HEK293 (cell line): ENCODE results near the gene TLNRD1.

Source experiments
- CTCF ChIA-PET: fragments of 350-600 bp; formaldehyde crosslinking; extraction: SDS; loops from one replicate; lab custom pipeline; 2021; ENCODE audit warnings: antibody characterized with exemption; lab: Yijun Ruan, JAX
- POLR2A ChIA-PET: fragments of 300-600 bp; formaldehyde crosslinking; extraction: SDS; loops from one replicate; lab custom pipeline; 2020; ENCODE audit warnings: antibody characterized with exemption, inconsistent platforms; lab: Yijun Ruan, JAX
- H3K27ac ChIP-seq: fragments of 200-500 bp; sonication (Bioruptor generic); 2 replicates; pipeline ENCODE4 v1.5.1; 2014; ENCODE audit warnings: low read depth, low read length, control low read depth, inconsistent platforms; ENCODE audit errors: extremely low read depth
- H3K36me3 ChIP-seq, 2 experiments: fragments of 200-500 bp in 1 of 2; sonication (Bioruptor generic) in 1 of 2; 1 replicate in 1 of 2; 2 replicates in 1 of 2; pipeline ENCODE4 v1.5.1; 2014 to 2017; ENCODE audit warnings: inconsistent platforms in 2 of 2, low read length in 2 of 2; ENCODE audit not compliant: control insufficient read depth in 2 of 2, insufficient read depth in 1 of 2
- H3K4me1 ChIP-seq: fragments of 200-500 bp; sonication (Bioruptor generic); 2 replicates; pipeline ENCODE4 v1.5.1; 2014; ENCODE audit warnings: mild to moderate bottlenecking, low read length, inconsistent platforms; ENCODE audit not compliant: control insufficient read depth, insufficient read depth
- H3K4me3 ChIP-seq: 2 replicates; pipeline ENCODE4 v1.5.1; 2011; ENCODE audit warnings: low read depth, mild to moderate bottlenecking, control low read depth, low read length, moderate library complexity
- H3K9me3 ChIP-seq: fragments of 200-500 bp; sonication (Bioruptor generic); 2 replicates; pipeline ENCODE4 v1.5.1; 2014; ENCODE audit warnings: low read depth, low read length, inconsistent platforms; ENCODE audit not compliant: control insufficient read depth, insufficient read depth
- BCL6B ChIP-seq: fragments of 450-650 bp; formaldehyde crosslinking; IDR thresholded peaks from 2 replicates; pipeline ENCODE4 v1.5.1; 2017; ENCODE audit warnings: missing biosample characterization, missing genetic modification characterization
- GLIS1 ChIP-seq: fragments of 450-650 bp; formaldehyde crosslinking; IDR thresholded peaks from 2 replicates; pipeline ENCODE4 v1.5.1; 2016; ENCODE audit warnings: missing biosample characterization, missing genetic modification characterization
- KLF1 ChIP-seq: fragments of 450-650 bp; formaldehyde crosslinking; IDR thresholded peaks from 2 replicates; pipeline ENCODE4 v1.5.1; 2016; ENCODE audit warnings: missing biosample characterization, missing genetic modification characterization
- KLF16 ChIP-seq: fragments of 450-650 bp; formaldehyde crosslinking; IDR thresholded peaks from 2 replicates; pipeline ENCODE4 v1.5.1; 2017; ENCODE audit warnings: missing biosample characterization, missing genetic modification characterization
- KLF17 ChIP-seq: fragments of 450-650 bp; formaldehyde crosslinking; IDR thresholded peaks from 2 replicates; pipeline ENCODE4 v1.5.1; 2016; ENCODE audit warnings: missing biosample characterization, missing genetic modification characterization
- PRDM10 ChIP-seq: fragments of 450-650 bp; formaldehyde crosslinking; IDR thresholded peaks from 2 replicates; pipeline ENCODE4 v1.5.1; 2016; ENCODE audit warnings: missing biosample characterization, missing genetic modification characterization
- SCRT2 ChIP-seq: fragments of 450-650 bp; formaldehyde crosslinking; IDR thresholded peaks from 2 replicates; pipeline ENCODE4 v1.5.1; 2016; ENCODE audit warnings: missing biosample characterization, missing genetic modification characterization
- ZBTB49 ChIP-seq: fragments of 450-650 bp; formaldehyde crosslinking; IDR thresholded peaks from 2 replicates; pipeline ENCODE4 v1.5.1; 2016; ENCODE audit warnings: missing biosample characterization, missing genetic modification characterization, low read depth
- ZBTB7A ChIP-seq: fragments of 450-650 bp; formaldehyde crosslinking; IDR thresholded peaks from 2 replicates; pipeline ENCODE4 v1.5.1; 2016; ENCODE audit warnings: low read depth, missing biosample characterization, missing genetic modification characterization
- ZFP69B ChIP-seq: fragments of 450-650 bp; formaldehyde crosslinking; IDR thresholded peaks from 2 replicates; pipeline ENCODE4 v1.5.1; 2016; ENCODE audit warnings: missing biosample characterization, missing genetic modification characterization
- ZNF248 ChIP-seq: fragments of 450-650 bp; formaldehyde crosslinking; IDR thresholded peaks from 2 replicates; pipeline ENCODE4 v1.5.1; 2017; ENCODE audit warnings: missing biosample characterization, missing genetic modification characterization
- ZNF324 ChIP-seq: fragments of 450-650 bp; formaldehyde crosslinking; IDR thresholded peaks from 2 replicates; pipeline ENCODE4 v1.5.1; 2016; ENCODE audit warnings: missing biosample characterization, missing genetic modification characterization
- ZNF366 ChIP-seq: fragments of 450-650 bp; formaldehyde crosslinking; conservative IDR thresholded peaks from 2 replicates; pipeline ENCODE4 v1.5.1; 2016; ENCODE audit warnings: missing biosample characterization, missing genetic modification characterization
- ZNF416 ChIP-seq: fragments of 450-650 bp; formaldehyde crosslinking; IDR thresholded peaks from 2 replicates; pipeline ENCODE4 v1.5.1; 2016; ENCODE audit warnings: missing biosample characterization, missing genetic modification characterization
- ZNF521 ChIP-seq: fragments of 450-650 bp; formaldehyde crosslinking; IDR thresholded peaks from 2 replicates; pipeline ENCODE4 v1.5.1; 2017; ENCODE audit warnings: missing biosample characterization, mild to moderate bottlenecking, missing genetic modification characterization
- ZNF555 ChIP-seq: fragments of 450-650 bp; formaldehyde crosslinking; conservative IDR thresholded peaks from 2 replicates; pipeline ENCODE4 v1.5.1; 2017; ENCODE audit warnings: missing biosample characterization, mild to moderate bottlenecking, missing genetic modification characterization, inconsistent platforms
- ZNF561 ChIP-seq: fragments of 450-650 bp; IDR thresholded peaks from 2 replicates; pipeline ENCODE4 v1.5.1; 2018; ENCODE audit warnings: missing biosample characterization, missing genetic modification characterization, borderline replicate concordance
- ZNF629 ChIP-seq: fragments of 450-650 bp; formaldehyde crosslinking; IDR thresholded peaks from 2 replicates; pipeline ENCODE4 v1.5.1; 2017; ENCODE audit warnings: missing biosample characterization, missing genetic modification characterization
- ZNF747 ChIP-seq: fragments of 450-650 bp; formaldehyde crosslinking; IDR thresholded peaks from 2 replicates; pipeline ENCODE4 v1.5.1; 2016; ENCODE audit warnings: missing biosample characterization, missing genetic modification characterization

The TLNRD1 gene

GRCh38 chr15:81016489-81017068, 15.9 kb downstream of the TLNRD1 start:
- CTCF ChIA-PET, result interaction anchor here (0.5 to 1.7 kb wide), 4 partner anchors 10 to 384 kb away, joined by 3 to 6 read pairs (median 3); no protein-coding TSS in a partner anchor

More at GRCh38 chr15:81016489-81017068, 15.9 kb downstream of the TLNRD1 start:
- Histone ChIP-seq H3K4me1 (no peaks in the 10 kb centered on the region), H3K9me3 (no peaks in the 10 kb centered on the region; the same call in 1 of the 2 replicates), H3K4me3 (no peak overlapping the region), H3K27ac (no peak overlapping the region), H3K36me3 (no peaks in the 10 kb centered on the region)
- POLR2A ChIA-PET, result no interaction called here
- TF ChIP-seq ZNF248, result no peak
- TF ChIP-seq KLF1 (tag by site-specific recombination), result no peak
- no peak for TF ChIP-seq ZNF521 (tag by site-specific recombination)
- TF ChIP-seq KLF16 (tag by site-specific recombination), result no peak
- TF ChIP-seq ZNF555 (tag by site-specific recombination), result no peak
- TF ChIP-seq GLIS1 (tag by site-specific recombination), result no peak
- no peak for TF ChIP-seq SCRT2 (tag by site-specific recombination)
- no peak for TF ChIP-seq ZNF366 (tag by site-specific recombination)
- TF ChIP-seq ZNF747 (tag by site-specific recombination), result no peak
- no peak for TF ChIP-seq ZNF561 (tag by site-specific recombination)
- TF ChIP-seq ZNF324 (tag by site-specific recombination), result no peak
- no peak for TF ChIP-seq ZBTB49 (tag by site-specific recombination)
- no peak for TF ChIP-seq ZBTB7A
- TF ChIP-seq BCL6B, result no peak
- TF ChIP-seq PRDM10 (tag by site-specific recombination), result no peak
- TF ChIP-seq KLF17, result no peak
- no peak for TF ChIP-seq ZFP69B (tag by site-specific recombination)
- TF ChIP-seq ZNF416, result no peak
- no peak for TF ChIP-seq ZNF629 (tag by site-specific recombination)
- TF ChIP-seq, all 188 proteins: peak for 0
